Astrocyte (in vitro differentiated cells and primary cell): ENCODE results near the gene TNRC6C. TPM values are rescaled to one million over a fixed set of nuclear protein-coding genes. Genes with fewer than 3 reads are reported as not detected.

Source experiments
- DNase-seq: peaks from one replicate; pipeline ENCODE4 v3.0.0-alpha.2; 2010; ENCODE audit warnings: low read depth
- FAIRE-seq: peaks from 2 replicates; lab custom pipeline; 2011; peaks lifted over from hg19 to GRCh38; lab: Jason Lieb, UNC
- H2AFZ ChIP-seq: 2 replicates; pipeline ENCODE4 v1.6.0; 2012; ENCODE audit warnings: low read depth, low read length, inconsistent platforms
- H3K27ac ChIP-seq: 2 replicates; pipeline ENCODE4 v1.5.1; 2011; ENCODE audit warnings: low read depth, low read length, inconsistent platforms
- H3K27me3 ChIP-seq: 2 replicates; pipeline ENCODE4 v1.6.0; 2011; ENCODE audit warnings: low read length, inconsistent platforms; ENCODE audit not compliant: insufficient read depth
- H3K36me3 ChIP-seq: 2 replicates; pipeline ENCODE4 v1.5.1; 2011; ENCODE audit warnings: low read length, inconsistent platforms; ENCODE audit not compliant: insufficient read depth
- H3K4me1 ChIP-seq: 2 replicates; pipeline ENCODE4 v1.5.1; 2011; ENCODE audit warnings: low read length, inconsistent platforms; ENCODE audit not compliant: insufficient read depth
- H3K4me2 ChIP-seq: 2 replicates; pipeline ENCODE4 v1.6.0; 2012; ENCODE audit warnings: low read length, inconsistent platforms
- H3K4me3 ChIP-seq: 2 replicates; pipeline ENCODE4 v1.5.1; 2011; ENCODE audit warnings: low read depth, mild to moderate bottlenecking, low read length, inconsistent platforms; ENCODE audit not compliant: insufficient read depth
- H3K79me2 ChIP-seq: 2 replicates; pipeline ENCODE4 v1.6.0; 2012; ENCODE audit warnings: mild to moderate bottlenecking, low read length, inconsistent platforms; ENCODE audit not compliant: insufficient read depth
- H3K9ac ChIP-seq: 2 replicates; pipeline ENCODE4 v1.6.0; 2012; ENCODE audit warnings: mild to moderate bottlenecking, low read length, inconsistent platforms
- H3K9me3 ChIP-seq: 2 replicates; pipeline ENCODE4 v1.5.1; 2012; ENCODE audit warnings: low read depth, mild to moderate bottlenecking, low read length, inconsistent platforms; ENCODE audit not compliant: insufficient read depth
- H4K20me1 ChIP-seq: 2 replicates; pipeline ENCODE4 v1.6.0; 2012; ENCODE audit warnings: low read length, inconsistent platforms; ENCODE audit not compliant: insufficient read depth
- H3K27ac Mint-ChIP-seq: one replicate; pipeline ENCODE4 v1.8.0; 2021; ENCODE audit warnings: mild to moderate bottlenecking, mixed read lengths; ENCODE audit not compliant: unreplicated experiment
- H3K27me3 Mint-ChIP-seq: one replicate; pipeline ENCODE4 v1.8.0; 2021; ENCODE audit warnings: low read depth, mixed read lengths; ENCODE audit not compliant: unreplicated experiment
- H3K36me3 Mint-ChIP-seq: one replicate; pipeline ENCODE4 v1.8.0; 2021; ENCODE audit warnings: low read depth, mixed read lengths; ENCODE audit not compliant: unreplicated experiment
- H3K4me1 Mint-ChIP-seq: one replicate; pipeline ENCODE4 v1.8.0; 2021; ENCODE audit warnings: low read depth, mixed read lengths; ENCODE audit not compliant: unreplicated experiment
- H3K4me3 Mint-ChIP-seq: one replicate; pipeline ENCODE4 v1.8.0; 2021; ENCODE audit warnings: mild to moderate bottlenecking, moderate library complexity, mixed read lengths; ENCODE audit not compliant: unreplicated experiment
- H3K9me3 Mint-ChIP-seq: one replicate; pipeline ENCODE4 v1.8.0; 2021; ENCODE audit warnings: mild to moderate bottlenecking, mixed read lengths; ENCODE audit not compliant: unreplicated experiment
- CTCF ChIP-seq: IDR thresholded peaks from 2 replicates; pipeline ENCODE4 v1.5.1; 2011; ENCODE audit warnings: low read depth, mild to moderate bottlenecking, inconsistent platforms, low read length, moderate library complexity; ENCODE audit not compliant: insufficient read depth
- EZH2 ChIP-seq: IDR thresholded peaks from 2 replicates; pipeline ENCODE4 v1.6.1; 2012; ENCODE audit warnings: mild to moderate bottlenecking, low read length, inconsistent platforms; ENCODE audit not compliant: insufficient read depth
- total RNA-seq: library from RNA; stranded (reverse); gene quantifications from 2 replicates; pipeline ENCODE4 v1.2.1, GENCODE V29; 2021

Gene TNRC6C
- total RNA-seq, 1 donor from 2014 or later, result 7.3 TPM

DNA sequence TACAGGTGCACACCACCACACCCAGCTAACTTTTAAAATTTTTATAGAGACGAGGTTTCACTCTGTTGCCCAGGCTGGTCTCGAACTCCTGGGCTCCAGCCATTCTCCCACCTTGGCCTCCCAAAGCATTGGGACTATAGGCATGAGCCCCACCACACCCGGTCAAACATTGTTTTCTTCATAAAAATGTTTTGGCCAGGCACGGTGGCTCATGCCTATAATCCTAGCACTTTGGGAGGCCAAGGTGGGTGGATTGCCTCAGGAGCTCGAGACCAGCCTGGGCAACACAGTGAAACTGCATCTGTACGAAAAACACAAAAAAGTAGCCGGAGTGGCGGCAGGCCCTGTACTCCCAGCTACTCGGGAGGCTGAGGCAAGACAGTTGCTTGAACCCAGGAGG is 157.9 kb downstream of the TNRC6C start:
- Mint-ChIP-seq H3K36me3 (peaks cover 2% of the 10 kb centered on the region), H3K9me3 (no peaks in the 10 kb centered on the region), H3K27me3 (peaks cover 2% of the 10 kb centered on the region), H3K27ac (no peak overlapping the region), H3K4me3 (no peak overlapping the region), H3K4me1 (no peaks in the 10 kb centered on the region)
- Histone ChIP-seq H3K36me3 (no peaks in the 10 kb centered on the region), H2AFZ (no peak overlapping the region), H3K4me2 (no peak overlapping the region), H3K4me3 (no peak overlapping the region), H3K27me3 (peaks cover 5% of the 10 kb centered on the region), H3K79me2 (no peaks in the 10 kb centered on the region), H3K27ac (no peak overlapping the region), H3K4me1 (no peaks in the 10 kb centered on the region), H3K9ac (no peak overlapping the region), H3K9me3 (no peaks in the 10 kb centered on the region), H4K20me1 (no peaks in the 10 kb centered on the region)
- no peak for DNase-seq
- FAIRE-seq, result no peak
- TF ChIP-seq CTCF (no peak), EZH2 (no peak)

- no peaks in the 10 kb centered on the region for H4K20me1 ChIP-seq
- H3K27me3 ChIP-seq, result peaks cover 5% of the 10 kb centered on the region
- Mint-ChIP-seq H3K4me1 (no peaks in the 10 kb centered on the region), H3K36me3 (peaks cover 2% of the 10 kb centered on the region), H3K27me3 (peaks cover 2% of the 10 kb centered on the region), H3K27ac (no peak overlapping the region), H3K4me3 (no peak overlapping the region), H3K9me3 (no peaks in the 10 kb centered on the region)
- DNase-seq (no peak), FAIRE-seq (no peak)
- no peaks in the 10 kb centered on the region for H3K9me3 ChIP-seq
- no peak overlapping the region for H2AFZ ChIP-seq
- TF ChIP-seq CTCF, result no peak
- no peaks in the 10 kb centered on the region for H3K4me1 ChIP-seq
- H3K27ac ChIP-seq, result no peak overlapping the region
- H3K9ac ChIP-seq, result no peak overlapping the region
- H3K4me3 ChIP-seq, result no peak overlapping the region
- no peaks in the 10 kb centered on the region for H3K79me2 ChIP-seq
- peak overlapping the region; percentile 11 for H3K4me2 ChIP-seq
- H3K36me3 ChIP-seq, result no peaks in the 10 kb centered on the region
These were observed 158.8 kb downstream of the TNRC6C start for GRCh38 chr17:78117027-78117981.

GRCh38 chr17:78118801-78119241 is 160.3 kb downstream of the TNRC6C start:
- Mint-ChIP-seq H3K9me3 (no peaks in the 10 kb centered on the region), H3K27ac (no peak overlapping the region), H3K36me3 (peaks cover 4% of the 10 kb centered on the region), H3K4me1 (no peaks in the 10 kb centered on the region), H3K4me3 (no peak overlapping the region), H3K27me3 (peaks cover 2% of the 10 kb centered on the region)
- H3K4me1 ChIP-seq, result no peaks in the 10 kb centered on the region
- H3K9ac ChIP-seq, result no peak overlapping the region
- no peaks in the 10 kb centered on the region for H3K79me2 ChIP-seq
- TF ChIP-seq CTCF (no peak), EZH2 (no peak)
- H3K27ac ChIP-seq, result no peak overlapping the region
- H3K36me3 ChIP-seq, result no peaks in the 10 kb centered on the region
- no peak overlapping the region for H2AFZ ChIP-seq
- peaks cover under 1% of the 10 kb centered on the region for H3K27me3 ChIP-seq
- DNase-seq, result no peak
- no peaks in the 10 kb centered on the region for H4K20me1 ChIP-seq
- H3K4me2 ChIP-seq, result no peak overlapping the region
- FAIRE-seq, result no peak
- H3K4me3 ChIP-seq, result no peak overlapping the region
- no peaks in the 10 kb centered on the region for H3K9me3 ChIP-seq
